K562 (cell line): Measurements from ENCODE around the gene KLHL14. TPM values are rescaled to one million over a fixed set of nuclear protein-coding genes. Genes with fewer than 3 reads are reported as not detected.

Experiments used
- ATAC-seq: fragments of 200-7000 bp; cut with Tn5 transposase; 3 replicates; pipeline ENCODE4 v1.9.1; 2020; ENCODE audit warnings: moderate library complexity
- BruUV-seq: library from RNA; stranded (reverse); fragments of 400-500 nt; replicated peaks from 2 replicates; lab custom pipeline; 2021; lab: Mats Ljungman, UMichigan
- CTCF ChIA-PET: fragments of 300-600 bp; formaldehyde crosslinking; extraction: SDS; loops from one replicate; lab custom pipeline; 2021; ENCODE audit warnings: low intra/inter-chr PET ratio; lab: Yijun Ruan, JAX
- POLR2A ChIA-PET: fragments of 300-600, 350-650 bp; sonication (Branson Sonifier 250); formaldehyde crosslinking; extraction: SDS; loops from one replicate; lab custom pipeline; 2021; ENCODE audit warnings: antibody characterized with exemption, inconsistent platforms; lab: Yijun Ruan, JAX
- DNase-seq, 4 experiments: peaks; one replicate each; pipeline versions ENCODE4 v3.0.0 to v3.0.0-alpha.2; 2011 to 2018; ENCODE audit warnings: low spot score in 3 of 4, mixed read lengths in 3 of 4; ENCODE audit errors: extremely low read depth in 1 of 4
- FAIRE-seq: peaks from 2 replicates; lab custom pipeline; 2011; peaks lifted over from hg19 to GRCh38; lab: Jason Lieb, UNC
- H2AFZ ChIP-seq: 2 replicates; pipeline ENCODE4 v1.6.0; 2011; ENCODE audit warnings: low read depth, low read length, control low read depth, inconsistent platforms
- H3K27ac ChIP-seq: fragments of 200-600 bp; 3 replicates; pipeline ENCODE4 v1.8.0; 2011; ENCODE audit warnings: low read depth, mild to moderate bottlenecking, control low read depth, inconsistent platforms, low read length, moderate library complexity, mixed read lengths; ENCODE audit errors: extremely low read depth
- H3K27me3 ChIP-seq, 2 experiments: fragments of 300-600 bp in 1 of 2; 2 replicates in 1 of 2; 3 replicates in 1 of 2; pipeline versions ENCODE4 v1.6.0 to v1.8.0; 2011; ENCODE audit warnings: inconsistent platforms in 2 of 2, low read length in 2 of 2, mild to moderate bottlenecking in 1 of 2, mixed read lengths in 1 of 2, moderate library complexity in 1 of 2; ENCODE audit not compliant: control insufficient read depth in 2 of 2, insufficient read depth in 2 of 2
- H3K36me3 ChIP-seq: fragments of 300-600 bp; 3 replicates; pipeline ENCODE4 v1.8.0; 2011; ENCODE audit warnings: mild to moderate bottlenecking, low read length, inconsistent platforms; ENCODE audit not compliant: control insufficient read depth, insufficient read depth
- H3K4me1 ChIP-seq, 2 experiments: fragments of 200-600 bp in 1 of 2; replicated peaks in 1 of 2; 2 replicates in 1 of 2; 3 replicates in 1 of 2; pipeline versions ENCODE4 v1.5.1 to v1.8.0; 2011; ENCODE audit warnings: inconsistent platforms in 2 of 2, low read length in 2 of 2, mild to moderate bottlenecking in 1 of 2, mixed read lengths in 1 of 2, moderate library complexity in 1 of 2; ENCODE audit not compliant: control insufficient read depth in 2 of 2, insufficient read depth in 2 of 2
- H3K4me2 ChIP-seq: 2 replicates; pipeline ENCODE4 v1.6.1; 2011; ENCODE audit warnings: low read length, control low read depth, inconsistent platforms, mixed read lengths; ENCODE audit not compliant: insufficient read depth
- H3K4me3 ChIP-seq: fragments of 200-600 bp; sonication (generic), shearing (Covaris generic); 2 replicates; pipeline ENCODE4 v1.5.1; 2016; ENCODE audit warnings: control low read depth, inconsistent platforms
- H3K79me2 ChIP-seq: fragments of 200-600 bp; 3 replicates; pipeline ENCODE4 v1.8.0; 2011; ENCODE audit warnings: low read length, inconsistent platforms; ENCODE audit not compliant: control insufficient read depth, insufficient read depth
- H3K9ac ChIP-seq, 2 experiments: 2 replicates each; pipeline versions ENCODE4 v1.6.0 to v1.6.1; 2011; ENCODE audit warnings: low read depth in 2 of 2, low read length in 2 of 2, control low read depth in 1 of 2, inconsistent platforms in 1 of 2, mild to moderate bottlenecking in 1 of 2, mixed read lengths in 1 of 2; ENCODE audit not compliant: insufficient read depth in 1 of 2
- H3K9me1 ChIP-seq: one replicate; pipeline ENCODE4 v1.6.0; 2011; ENCODE audit warnings: inconsistent platforms, mild to moderate bottlenecking, low read length, moderate library complexity; ENCODE audit not compliant: control insufficient read depth, insufficient read depth
- H3K9me3 ChIP-seq: replicated peaks from 2 replicates; pipeline ENCODE4 v1.5.1; 2011; ENCODE audit warnings: low read depth, low read length, inconsistent platforms; ENCODE audit not compliant: control insufficient read depth, insufficient read depth
- H4K20me1 ChIP-seq: replicated peaks from 2 replicates; pipeline ENCODE4 v1.6.1; 2011; ENCODE audit warnings: low read length, inconsistent platforms, mixed read lengths; ENCODE audit not compliant: control insufficient read depth, insufficient read depth
- DPF2 ChIP-seq: fragments of 450-650 bp; IDR thresholded peaks from 2 replicates; pipeline ENCODE4 v1.6.1; 2016
- HOXB6 ChIP-seq: fragments of 250-450 bp; sonication (Bioruptor Pico); IDR thresholded peaks from 2 replicates; pipeline ENCODE4 v1.5.1; 2022; ENCODE audit warnings: mild to moderate bottlenecking, borderline replicate concordance
- IRF2 ChIP-seq: sonication (generic); formaldehyde crosslinking; IDR thresholded peaks from 2 replicates; pipeline ENCODE4 v1.8.1; 2022; ENCODE audit warnings: mild to moderate bottlenecking, missing genetic modification reagents
- MAZ ChIP-seq, 2 experiments: fragments of 450-650 bp in 1 of 2; sonication (generic) in 1 of 2; formaldehyde crosslinking; IDR thresholded peaks in 1 of 2; conservative IDR thresholded peaks in 1 of 2; 2 replicates each; pipeline versions ENCODE4 v1.4.0 to v1.5.0; 2020; ENCODE audit warnings: mild to moderate bottlenecking in 1 of 2, missing genetic modification reagents in 1 of 2
- MBD1 ChIP-seq: fragments of 250-450 bp; sonication (Bioruptor Pico); IDR thresholded peaks from 2 replicates; pipeline ENCODE4 v1.8.0; 2022; ENCODE audit warnings: inconsistent platforms
- MLLT1 ChIP-seq, 2 experiments: fragments of 450-650 bp; IDR thresholded peaks; 2 replicates each; pipeline ENCODE4 v1.6.1; 2016
- RFX1 ChIP-seq: fragments of 450-650 bp; IDR thresholded peaks from 2 replicates; pipeline ENCODE4 v1.6.1; 2016; ENCODE audit warnings: mild to moderate bottlenecking, moderate library complexity
- SP1 ChIP-seq: sonication (generic); formaldehyde crosslinking; IDR thresholded peaks from 2 replicates; pipeline ENCODE4 v1.8.1; 2022; ENCODE audit warnings: mild to moderate bottlenecking, missing genetic modification reagents
- TAF15 ChIP-seq: fragments of 200-400 bp; formaldehyde crosslinking; IDR thresholded peaks from 2 replicates; pipeline ENCODE4 v1.6.1; 2017; ENCODE audit warnings: mild to moderate bottlenecking, low read depth, low read length, moderate library complexity
- TFAM ChIP-seq: fragments of 250-450 bp; sonication (Bioruptor Pico); conservative IDR thresholded peaks from 2 replicates; pipeline ENCODE4 v1.5.0; 2021; ENCODE audit warnings: mild to moderate bottlenecking, moderate library complexity
- ZC3H8 ChIP-seq: fragments of 450-650 bp; IDR thresholded peaks from 2 replicates; pipeline ENCODE4 v1.6.1; 2017
- ZNF239 ChIP-seq: fragments of 250-450 bp; sonication (Bioruptor Pico); IDR thresholded peaks from 2 replicates; pipeline ENCODE4 v1.4.0; 2020; ENCODE audit warnings: mild to moderate bottlenecking
- ZNF280B ChIP-seq: fragments of 250-450 bp; sonication (Bioruptor Pico); IDR thresholded peaks from 2 replicates; pipeline ENCODE4 v1.5.1; 2021; ENCODE audit warnings: mild to moderate bottlenecking
- WGBS: fragments of 100-300 bp; shearing (Covaris generic); methylation state at CpG from one replicate; pipeline ENCODE4 v1.1.6; 2016; ENCODE audit warnings: low coverage, mixed read lengths; ENCODE audit not compliant: insufficient coverage; ENCODE audit errors: missing lambda C conversion rate; 5-methylcytosine and 5-hydroxymethylcytosine counted together
- in situ Hi-C: fragments of 300-500 bp; cut with MboI; formaldehyde crosslinking; loops from 4 replicates; pipeline ENCODE4 v1.15.0; 2018; ENCODE audit warnings: inconsistent platforms, mixed read lengths
- intact Hi-C: fragments of 100-400 bp; cut with micrococcal nuclease; formaldehyde crosslinking; loops from 2 replicates; pipeline ENCODE4 v1.14.2; 2022
- polyA plus RNA-seq, 8 experiments: library from polyadenylated mRNA; depleted of rRNA in 4 of 8; stranded (reverse) in 5 of 8; unstranded in 3 of 8; fragments of >200 nt; fragmentation: Nextera tagmentation in 2 of 8; fragmentation: Illumina TruSeq in 1 of 8; extraction: Ambion mirVana in 2 of 8; extraction: Trizol in 1 of 8; gene quantifications; 2 replicates each; pipeline versions ENCODE4 v1.2.1 to v1.2.3, GENCODE V29; 2011 to 2014; ENCODE audit warnings: inconsistent platforms in 1 of 8, missing spikeins in 1 of 8
- total RNA-seq, 7 experiments: library from RNA; depleted of rRNA in 6 of 7; stranded (reverse); fragments of >200 nt in 6 of 7; fragmentation: Illumina TruSeq in 2 of 7; extraction: Trizol in 2 of 7; gene quantifications; 2 replicates each; pipeline versions ENCODE4 v1.2.1 to v1.2.3, GENCODE V29; 2011 to 2021; ENCODE audit warnings: low replicate concordance in 1 of 7

Gene KLHL14
- total and polyA plus RNA-seq, 9 of the 15 experiments (the other 6 are each of a cell fraction or from before 2014, with no cell fraction given): not detected

GRCh38 chr18:32749809-32750208 lies 23.0 kb downstream of the KLHL14 start (continued):
- TF ChIP-seq ZNF239 (CRISPR knock-in tag) (no peak), RFX1 (no peak), MBD1 (CRISPR knock-in tag) (no peak), HOXB6 (no peak), TFAM (CRISPR knock-in tag) (no peak), DPF2 (no peak)

GRCh38 chr18:32742579-32742978 lies 30.2 kb downstream of the KLHL14 start:
- 0% methylated on average over 5 of the region's 5 CpGs for WGBS
- BruUV-seq: no TSS peak
- Histone ChIP-seq H3K9me3 (no peaks in the 10 kb centered on the region), H4K20me1 (no peaks in the 10 kb centered on the region), H2AFZ (no peak overlapping the region), H3K9ac (no peak overlapping the region), H3K27me3 (no peaks in the 10 kb centered on the region), H3K36me3 (no peaks in the 10 kb centered on the region), H3K27ac (no peak overlapping the region), H3K4me3 (no peak overlapping the region), H3K4me2 (no peak overlapping the region), H3K79me2 (no peaks in the 10 kb centered on the region), H3K9me1 (no peaks in the 10 kb centered on the region), H3K4me1 (no peaks in the 10 kb centered on the region)
- POLR2A ChIA-PET: no interaction called here
- DNase-seq (no peak), ATAC-seq (no peak), FAIRE-seq (no peak)
- intact Hi-C loops (no loop called here), in situ Hi-C loops (no loop called here)
- CTCF ChIA-PET: no interaction called here
- no peak for TF ChIP-seq ZNF280B (CRISPR knock-in tag)
- TF ChIP-seq IRF2 (CRISPR knock-in tag): no peak
- no peak for TF ChIP-seq MLLT1 (IDR thresholded peaks at IDR 0.05)
- TF ChIP-seq TAF15: no peak
- TF ChIP-seq ZC3H8: no peak
- TF ChIP-seq MAZ (CRISPR knock-in tag; conservative IDR thresholded peaks at IDR 0.05 in 1 of 2, IDR thresholded peaks at IDR 0.05 in 1 of 2): no peak
- TF ChIP-seq SP1 (CRISPR knock-in tag): no peak
